H1 (cell line): Measurements from ENCODE around the gene CCDC197. TPM values are rescaled to one million over a fixed set of nuclear protein-coding genes. Genes with fewer than 3 reads are reported as not detected.

ENCODE experiments used
- CTCF ChIA-PET: fragments of 300-600 bp; sonication (Branson Sonifier 250); formaldehyde crosslinking; loops from one replicate; lab custom pipeline; 2021; ENCODE audit not compliant: partially characterized antibody; lab: Charles Lee
- POLR2A ChIA-PET: fragments of 300-600 bp; sonication (Branson Sonifier 250); formaldehyde crosslinking; loops from one replicate; lab custom pipeline; 2021; ENCODE audit warnings: inconsistent platforms; ENCODE audit not compliant: partially characterized antibody; lab: Charles Lee
- DNase-seq, 2 experiments: peaks; one replicate each; pipeline versions ENCODE4 v3.0.0 to v3.0.0-alpha.2; 2010 to 2022; ENCODE audit warnings: low spot score in 2 of 2, low read depth in 1 of 2, mixed read lengths in 1 of 2
- FAIRE-seq: peaks from 2 replicates; lab custom pipeline; 2011; peaks lifted over from hg19 to GRCh38; lab: Jason Lieb, UNC
- H2AFZ ChIP-seq: 2 replicates; pipeline ENCODE4 v1.8.1; 2012; ENCODE audit warnings: low read length, inconsistent platforms
- H2AK5ac ChIP-seq: 2 replicates; pipeline ENCODE4 v1.6.1; 2013; ENCODE audit warnings: low read depth, low read length
- H2BK120ac ChIP-seq: replicated peaks from 2 replicates; pipeline ENCODE3; 2013; ENCODE audit warnings: low read depth, low read length, inconsistent platforms
- H2BK12ac ChIP-seq: 2 replicates; pipeline ENCODE4 v1.6.1; 2013; ENCODE audit warnings: low read depth, low read length
- H2BK15ac ChIP-seq: 2 replicates; pipeline ENCODE4 v1.6.1; 2013; ENCODE audit warnings: low read length
- H2BK20ac ChIP-seq: 2 replicates; pipeline ENCODE4 v1.6.1; 2013; ENCODE audit warnings: low read length
- H2BK5ac ChIP-seq: 2 replicates; pipeline ENCODE4 v1.6.1; 2013; ENCODE audit warnings: low read depth, low read length
- H3K14ac ChIP-seq: 2 replicates; pipeline ENCODE4 v1.6.1; 2013; ENCODE audit warnings: inconsistent platforms; ENCODE audit not compliant: insufficient read length
- H3K18ac ChIP-seq: 2 replicates; pipeline ENCODE4 v1.6.1; 2013; ENCODE audit warnings: low read length; ENCODE audit errors: extremely low read depth
- H3K23ac ChIP-seq: 2 replicates; pipeline ENCODE4 v1.6.1; 2013; ENCODE audit warnings: inconsistent platforms; ENCODE audit not compliant: insufficient read length
- H3K23me2 ChIP-seq: 2 replicates; pipeline ENCODE4 v1.6.1; 2013; ENCODE audit warnings: low read depth, low read length
- H3K27ac ChIP-seq: 2 replicates; pipeline ENCODE4 v1.6.1; 2011; ENCODE audit warnings: low read depth, low read length, inconsistent platforms
- H3K27me3 ChIP-seq, 4 experiments: replicated peaks in 1 of 4; 1 replicate in 1 of 4; 2 replicates in 3 of 4; pipeline versions ENCODE4 v1.6.1 to v1.8.1; 2011 to 2013; ENCODE audit warnings: low read length in 3 of 4, mild to moderate bottlenecking in 3 of 4, inconsistent platforms in 2 of 4, mixed read lengths in 2 of 4, moderate library complexity in 1 of 4; ENCODE audit not compliant: control insufficient read depth in 3 of 4, insufficient read depth in 3 of 4; ENCODE audit errors: extremely low read depth in 1 of 4
- H3K36me3 ChIP-seq, 4 experiments: 2 replicates each; pipeline versions ENCODE4 v1.6.1 to v1.8.1; 2011 to 2013; ENCODE audit warnings: mild to moderate bottlenecking in 4 of 4, low read length in 3 of 4, moderate library complexity in 2 of 4, control low read depth in 1 of 4, inconsistent platforms in 1 of 4; ENCODE audit not compliant: insufficient read depth in 4 of 4, control insufficient read depth in 2 of 4
- H3K4ac ChIP-seq: replicated peaks from 2 replicates; pipeline ENCODE3; 2013; ENCODE audit warnings: low read length, low read depth, mixed read lengths, inconsistent platforms; ENCODE audit not compliant: insufficient read length
- H3K4me1 ChIP-seq, 4 experiments: replicated peaks in 1 of 4; 1 replicate in 1 of 4; 2 replicates in 3 of 4; pipeline versions ENCODE4 v1.6.1 to v1.8.1; 2011 to 2013; ENCODE audit warnings: low read length in 3 of 4, inconsistent platforms in 2 of 4, mixed read lengths in 1 of 4; ENCODE audit not compliant: insufficient read depth in 4 of 4, control insufficient read depth in 3 of 4
- H3K4me2 ChIP-seq, 2 experiments: 2 replicates each; pipeline versions ENCODE4 v1.6.1 to v1.8.1; 2011 to 2013; ENCODE audit warnings: low read depth in 2 of 2, low read length in 2 of 2, control low read depth in 1 of 2, inconsistent platforms in 1 of 2, mild to moderate bottlenecking in 1 of 2; ENCODE audit not compliant: insufficient read depth in 1 of 2
- H3K4me3 ChIP-seq, 4 experiments: fragments of 200-600, 300-600 bp in 1 of 4; sonication (generic), shearing (Covaris generic), sonication (Bioruptor Twin) in 1 of 4; 2 replicates each; pipeline versions ENCODE4 v1.5.1 to v1.8.1; 2011 to 2016; ENCODE audit warnings: low read length in 4 of 4, low read depth in 3 of 4, control low read depth in 2 of 4, inconsistent platforms in 2 of 4, mild to moderate bottlenecking in 2 of 4, mixed read lengths in 1 of 4, moderate library complexity in 1 of 4; ENCODE audit not compliant: insufficient read depth in 2 of 4; ENCODE audit errors: extremely low read depth in 1 of 4
- H3K56ac ChIP-seq: replicated peaks from 2 replicates; pipeline ENCODE3; 2013; ENCODE audit warnings: low read depth, mild to moderate bottlenecking, mixed read lengths, low read length, inconsistent platforms; ENCODE audit not compliant: insufficient read length
- H3K79me1 ChIP-seq: 2 replicates; pipeline ENCODE4 v1.6.1; 2013; ENCODE audit warnings: low read depth, low read length, control low read depth
- H3K79me2 ChIP-seq, 2 experiments: 2 replicates each; pipeline versions ENCODE4 v1.6.1 to v1.8.1; 2012 to 2013; ENCODE audit warnings: low read length in 2 of 2, mild to moderate bottlenecking in 2 of 2, inconsistent platforms in 1 of 2; ENCODE audit not compliant: insufficient read depth in 2 of 2, control insufficient read depth in 1 of 2
- H3K9ac ChIP-seq, 4 experiments: replicated peaks in 1 of 4; 1 replicate in 1 of 4; 2 replicates in 3 of 4; pipeline versions ENCODE4 v1.6.1 to v1.8.1; 2011 to 2013; ENCODE audit warnings: low read depth in 3 of 4, low read length in 3 of 4, control low read depth in 2 of 4, mild to moderate bottlenecking in 2 of 4, moderate library complexity in 2 of 4, inconsistent platforms in 1 of 4; ENCODE audit errors: extremely low read depth in 1 of 4
- H3K9me3 ChIP-seq, 2 experiments: 2 replicates each; pipeline versions ENCODE4 v1.6.1 to v1.8.1; 2012 to 2013; ENCODE audit warnings: mild to moderate bottlenecking in 2 of 2, moderate library complexity in 2 of 2, control low read depth in 1 of 2, inconsistent platforms in 1 of 2, low read depth in 1 of 2, low read length in 1 of 2, mixed read lengths in 1 of 2; ENCODE audit not compliant: insufficient read depth in 2 of 2
- H4K20me1 ChIP-seq, 2 experiments: replicated peaks in 1 of 2; 2 replicates each; pipeline versions ENCODE3 to v1.8.1; 2011 to 2013; ENCODE audit warnings: inconsistent platforms in 2 of 2, low read length in 2 of 2, mild to moderate bottlenecking in 1 of 2; ENCODE audit not compliant: insufficient read depth in 2 of 2, control insufficient read depth in 1 of 2
- H4K5ac ChIP-seq: 2 replicates; pipeline ENCODE4 v1.6.1; 2013; ENCODE audit warnings: low read length, low read depth, mixed read lengths, inconsistent platforms; ENCODE audit not compliant: insufficient read length
- H4K8ac ChIP-seq: 2 replicates; pipeline ENCODE4 v1.8.0; 2013; ENCODE audit warnings: mild to moderate bottlenecking, moderate library complexity, low read length, inconsistent platforms; ENCODE audit not compliant: insufficient read depth; ENCODE audit errors: extremely low read depth
- H4K91ac ChIP-seq: replicated peaks from 2 replicates; pipeline ENCODE3; 2013; ENCODE audit warnings: low read length, mixed read lengths, inconsistent platforms; ENCODE audit not compliant: insufficient read length
- RFX5 ChIP-seq: IDR thresholded peaks from 2 replicates; pipeline ENCODE4 v1.6.1; 2011; ENCODE audit warnings: low read depth, low read length, improper control_type of control experiment, borderline replicate concordance
- SAP30 ChIP-seq: fragments of 300-600 bp; sonication (generic); IDR thresholded peaks from 2 replicates; pipeline ENCODE4 v1.7.1; 2012; ENCODE audit warnings: low read length, moderate library complexity, mild to moderate bottlenecking, inconsistent platforms; ENCODE audit not compliant: insufficient read depth, insufficient replicate concordance
- SUZ12 ChIP-seq: fragments of 200-600 bp; sonication (generic); IDR thresholded peaks from 2 replicates; pipeline ENCODE4 v1.6.1; 2012; ENCODE audit warnings: mild to moderate bottlenecking, inconsistent platforms, low read length, moderate library complexity, mixed read lengths
- TBP ChIP-seq: IDR thresholded peaks from 2 replicates; pipeline ENCODE4 v1.6.1; 2011; ENCODE audit warnings: low read depth, low read length, improper control_type of control experiment
- WGBS, 2 experiments: shearing (Covaris generic) in 1 of 2; methylation state at CpG; one replicate each; pipeline versions ENCODE4 v1.1.6 to v1.1.7; 2013 to 2015; ENCODE audit warnings: low lambda C conversion rate in 2 of 2, mixed read lengths in 2 of 2, inconsistent platforms in 1 of 2, low coverage in 1 of 2, missing lambda C conversion rate in 1 of 2; ENCODE audit not compliant: insufficient replicate concordance in 2 of 2, insufficient coverage in 1 of 2, insufficient read length in 1 of 2; ENCODE audit errors: extremely low coverage in 1 of 2, missing lambda C conversion rate in 1 of 2; 5-methylcytosine and 5-hydroxymethylcytosine counted together
- polyA plus RNA-seq, 7 experiments: library from polyadenylated mRNA; depleted of rRNA in 3 of 7; stranded (reverse) in 5 of 7; unstranded in 2 of 7; fragments of >200 nt in 5 of 7; fragments of 200-250 nt in 2 of 7; gene quantifications; 1 replicate in 5 of 7; 2 replicates in 1 of 7; 4 replicates in 1 of 7; pipeline versions ENCODE4 v1.2.1 to v1.2.3, GENCODE V29; 2011 to 2013; ENCODE audit warnings: missing spikeins in 2 of 7, mixed read lengths in 2 of 7
- total RNA-seq: library from RNA; stranded (reverse); fragmentation: NEBNext Ultra II Directional; extraction: Animal tissue kit (Norgen Biotek cat#: 25700); gene quantifications from 2 replicates; pipeline ENCODE4 v1.2.1, GENCODE V29; 2021
- TF ChIP-seq, protein P1 (sequence below): IDR thresholded peaks from 2 replicates; pipeline ENCODE4 v1.6.1; 2012; ENCODE audit warnings: low read length, inconsistent platforms

CCDC197 gene
- total and polyA plus RNA-seq, 2 of the 8 experiments (the other 6 are each of a cell fraction or from before 2014, with no cell fraction given), result not detected

DNA sequence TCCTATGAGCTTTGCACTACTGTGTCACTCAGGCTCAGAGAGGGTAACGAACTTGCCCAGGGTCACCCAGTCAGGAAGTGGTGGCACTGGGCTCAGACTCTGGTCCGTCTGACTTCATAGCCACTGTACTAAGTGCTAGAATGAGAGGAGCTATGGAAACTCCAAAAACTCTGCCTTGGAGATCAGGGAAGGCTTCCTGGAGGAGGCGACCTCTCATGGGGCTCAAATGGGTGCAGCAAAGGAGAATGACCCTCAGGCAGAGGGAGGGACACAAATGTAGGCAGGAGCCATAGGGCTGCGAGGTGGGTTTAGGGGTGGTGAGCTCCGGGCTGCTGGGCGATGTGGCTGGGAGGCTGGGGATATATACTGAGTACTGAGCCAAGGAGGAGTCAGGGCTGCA is 3.2 kb downstream of the CCDC197 start:
- Histone ChIP-seq H2AK5ac (no peak overlapping the region), H3K9ac (no peak overlapping the region), H3K4me1 (peaks cover 0 to 6% (median 2%) of the 10 kb centered on the region in 4 experiments; a peak in 3 of 7 replicates), H2BK120ac (no peak overlapping the region), H3K79me1 (no peaks in the 10 kb centered on the region; the same call in 1 of the 2 replicates), H3K9me3 (no peaks in the 10 kb centered on the region), H3K4me2 (no peak overlapping the region), H2BK12ac (no peak overlapping the region), H3K56ac (no peak overlapping the region), H4K8ac (no peak overlapping the region), H3K14ac (no peak overlapping the region), H3K79me2 (no peaks in the 10 kb centered on the region), H2BK15ac (no peak overlapping the region), H4K20me1 (peaks cover 0 to 2% of the 10 kb centered on the region in 2 experiments), H3K4me3 (no peak overlapping the region), H3K4ac (no peak overlapping the region), H3K27me3 (0 out of 7 replicates have a peak, but pooled peaks cover 0 to 2% (median 0%) of the 10 kb centered on the region in 4 experiments), H3K23me2 (peaks cover 3% of the 10 kb centered on the region; the same call in 1 of the 2 replicates), H3K23ac (no peak overlapping the region), H4K91ac (no peak overlapping the region), H2BK5ac (no peak overlapping the region), H2AFZ (no peak overlapping the region), H3K36me3 (no peaks in the 10 kb centered on the region), H3K18ac (no peak overlapping the region), H3K27ac (no peak overlapping the region), H4K5ac (no peak overlapping the region), H2BK20ac (no peak overlapping the region)
- TF ChIP-seq, protein P1, sequence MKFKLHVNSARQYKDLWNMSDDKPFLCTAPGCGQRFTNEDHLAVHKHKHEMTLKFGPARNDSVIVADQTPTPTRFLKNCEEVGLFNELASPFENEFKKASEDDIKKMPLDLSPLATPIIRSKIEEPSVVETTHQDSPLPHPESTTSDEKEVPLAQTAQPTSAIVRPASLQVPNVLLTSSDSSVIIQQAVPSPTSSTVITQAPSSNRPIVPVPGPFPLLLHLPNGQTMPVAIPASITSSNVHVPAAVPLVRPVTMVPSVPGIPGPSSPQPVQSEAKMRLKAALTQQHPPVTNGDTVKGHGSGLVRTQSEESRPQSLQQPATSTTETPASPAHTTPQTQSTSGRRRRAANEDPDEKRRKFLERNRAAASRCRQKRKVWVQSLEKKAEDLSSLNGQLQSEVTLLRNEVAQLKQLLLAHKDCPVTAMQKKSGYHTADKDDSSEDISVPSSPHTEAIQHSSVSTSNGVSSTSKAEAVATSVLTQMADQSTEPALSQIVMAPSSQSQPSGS, result no peak
- no peak for TF ChIP-seq TBP
- TF ChIP-seq SAP30, result no peak
- no peak for TF ChIP-seq SUZ12
- no peak for TF ChIP-seq RFX5
- FAIRE-seq (no peak), DNase-seq (no peak)
- 89% methylated on average over 6 of the region's 6 CpGs; no CpG with 5 or more reads in 1 of the 2 experiments for WGBS, 2 experiments
- ChIA-PET CTCF (interaction anchor here (0.9 to 20.5 kb wide), 18 partner anchors 8 to 136 kb away, joined by 3 to 484 read pairs (median 4); partner anchors contain the start of gene IFI27), POLR2A (interaction anchor here (2.7 kb wide), 1 partner anchor 60 kb away, joined by 8 read pairs; no protein-coding TSS in a partner anchor)
